SK-N-SH treated with all-trans-retinoic acid at 6 μM for 48 hours (cell line): ENCODE measurements around the gene KRT7.
"Not testable (repeated sequence)": the region's sequence is repeated elsewhere in the genome, so short reads cannot be mapped to it uniquely, and the experiment has no call there.

Source experiments
- ARNTL ChIP-seq: fragments of 450-650 bp; formaldehyde crosslinking; IDR thresholded peaks from 2 replicates; pipeline ENCODE4 v1.5.0; 2020; ENCODE audit warnings: low read depth, mild to moderate bottlenecking, moderate library complexity, borderline replicate concordance
- ESRRG ChIP-seq: fragments of 250-450 bp; sonication (Bioruptor Pico); IDR thresholded peaks from 2 replicates; pipeline ENCODE4 v1.6.1; 2021; ENCODE audit warnings: mild to moderate bottlenecking
- OSR1 ChIP-seq: fragments of 250-450 bp; sonication (Bioruptor Pico); IDR thresholded peaks from 2 replicates; pipeline ENCODE4 v1.8.0; 2022; ENCODE audit warnings: moderate library complexity, mild to moderate bottlenecking, inconsistent platforms
- PATZ1 ChIP-seq: fragments of 250-450 bp; sonication (Bioruptor Pico); IDR thresholded peaks from 2 replicates; pipeline ENCODE4 v1.8.0; 2020; ENCODE audit warnings: mild to moderate bottlenecking, moderate library complexity, borderline replicate concordance
- PPARA ChIP-seq: fragments of 250-450 bp; sonication (Bioruptor Pico); IDR thresholded peaks from 2 replicates; pipeline ENCODE4 v1.5.0; 2020; ENCODE audit warnings: mild to moderate bottlenecking, borderline replicate concordance
- RARB ChIP-seq: fragments of 250-450 bp; sonication (Bioruptor Pico); IDR thresholded peaks from 2 replicates; pipeline ENCODE4 v1.8.0; 2021; ENCODE audit warnings: mild to moderate bottlenecking, moderate library complexity
- TCF4 ChIP-seq: fragments of 250-450 bp; sonication (Bioruptor Pico); IDR thresholded peaks from 2 replicates; pipeline ENCODE4 v1.8.0; 2021; ENCODE audit warnings: mild to moderate bottlenecking, moderate library complexity, borderline replicate concordance
- TOX ChIP-seq: fragments of 250-450 bp; sonication (Bioruptor Pico); IDR thresholded peaks from 2 replicates; pipeline ENCODE4 v1.8.0; 2021; ENCODE audit warnings: mild to moderate bottlenecking, moderate library complexity, borderline replicate concordance
- ZFP3 ChIP-seq: fragments of 250-450 bp; sonication (Bioruptor Pico); IDR thresholded peaks from 2 replicates; pipeline ENCODE4 v1.5.0; 2020; ENCODE audit warnings: mild to moderate bottlenecking, moderate library complexity
- ZFP30 ChIP-seq: fragments of 450-650 bp; formaldehyde crosslinking; IDR thresholded peaks from 2 replicates; pipeline ENCODE4 v1.5.0; 2022; ENCODE audit warnings: mild to moderate bottlenecking, moderate library complexity
- ZNF565 ChIP-seq: fragments of 450-650 bp; formaldehyde crosslinking; conservative IDR thresholded peaks from 2 replicates; pipeline ENCODE4 v1.5.0; 2020; ENCODE audit warnings: low read depth, mild to moderate bottlenecking, moderate library complexity
- TF ChIP-seq, protein P1 (sequence below): fragments of 250-450 bp; sonication (Bioruptor Pico); IDR thresholded peaks from 2 replicates; pipeline ENCODE4 v1.8.0; 2021; ENCODE audit warnings: low read depth, mild to moderate bottlenecking, moderate library complexity, borderline replicate concordance
- TF ChIP-seq, protein P2 (sequence below): fragments of 250-450 bp; sonication (Bioruptor Pico); IDR thresholded peaks from 2 replicates; pipeline ENCODE4 v1.5.1; 2020; ENCODE audit warnings: low read depth, mild to moderate bottlenecking, moderate library complexity

GRCh38 chr12:52257922-52258321, 24.9 kb downstream of the KRT7 start:
- TF ChIP-seq ARNTL (CRISPR knock-in tag); PPARA (CRISPR knock-in tag); ESRRG (CRISPR knock-in tag); OSR1; PATZ1 (CRISPR knock-in tag); ZFP30 (CRISPR knock-in tag); RARB (CRISPR knock-in tag); ZNF565 (CRISPR knock-in tag); TOX (CRISPR knock-in tag); ZFP3 (CRISPR knock-in tag); TCF4 (CRISPR knock-in tag): not testable (repeated sequence)
- TF ChIP-seq, protein P1, sequence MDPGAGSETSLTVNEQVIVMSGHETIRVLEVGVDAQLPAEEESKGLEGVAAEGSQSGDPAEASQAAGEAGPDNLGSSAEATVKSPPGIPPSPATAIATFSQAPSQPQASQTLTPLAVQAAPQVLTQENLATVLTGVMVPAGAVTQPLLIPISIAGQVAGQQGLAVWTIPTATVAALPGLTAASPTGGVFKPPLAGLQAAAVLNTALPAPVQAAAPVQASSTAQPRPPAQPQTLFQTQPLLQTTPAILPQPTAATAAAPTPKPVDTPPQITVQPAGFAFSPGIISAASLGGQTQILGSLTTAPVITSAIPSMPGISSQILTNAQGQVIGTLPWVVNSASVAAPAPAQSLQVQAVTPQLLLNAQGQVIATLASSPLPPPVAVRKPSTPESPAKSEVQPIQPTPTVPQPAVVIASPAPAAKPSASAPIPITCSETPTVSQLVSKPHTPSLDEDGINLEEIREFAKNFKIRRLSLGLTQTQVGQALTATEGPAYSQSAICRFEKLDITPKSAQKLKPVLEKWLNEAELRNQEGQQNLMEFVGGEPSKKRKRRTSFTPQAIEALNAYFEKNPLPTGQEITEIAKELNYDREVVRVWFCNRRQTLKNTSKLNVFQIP: not testable (repeated sequence)
- TF ChIP-seq, protein P2, sequence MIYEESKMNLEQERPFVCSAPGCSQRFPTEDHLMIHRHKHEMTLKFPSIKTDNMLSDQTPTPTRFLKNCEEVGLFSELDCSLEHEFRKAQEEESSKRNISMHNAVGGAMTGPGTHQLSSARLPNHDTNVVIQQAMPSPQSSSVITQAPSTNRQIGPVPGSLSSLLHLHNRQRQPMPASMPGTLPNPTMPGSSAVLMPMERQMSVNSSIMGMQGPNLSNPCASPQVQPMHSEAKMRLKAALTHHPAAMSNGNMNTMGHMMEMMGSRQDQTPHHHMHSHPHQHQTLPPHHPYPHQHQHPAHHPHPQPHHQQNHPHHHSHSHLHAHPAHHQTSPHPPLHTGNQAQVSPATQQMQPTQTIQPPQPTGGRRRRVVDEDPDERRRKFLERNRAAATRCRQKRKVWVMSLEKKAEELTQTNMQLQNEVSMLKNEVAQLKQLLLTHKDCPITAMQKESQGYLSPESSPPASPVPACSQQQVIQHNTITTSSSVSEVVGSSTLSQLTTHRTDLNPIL (CRISPR knock-in tag): not testable (repeated sequence)
